Measurements from ENCODE around the gene ETV7. TPM values are rescaled to one million over a fixed set of nuclear protein-coding genes. Genes with fewer than 3 reads are reported as not detected.
"Not testable (repeated sequence)": the region's sequence is repeated elsewhere in the genome, so short reads cannot be mapped to it uniquely, and the experiment has no call there.

Gene ETV7
- total RNA-seq, 2 experiments from 2014 or later: 0.36 to 0.38 TPM

DNA sequence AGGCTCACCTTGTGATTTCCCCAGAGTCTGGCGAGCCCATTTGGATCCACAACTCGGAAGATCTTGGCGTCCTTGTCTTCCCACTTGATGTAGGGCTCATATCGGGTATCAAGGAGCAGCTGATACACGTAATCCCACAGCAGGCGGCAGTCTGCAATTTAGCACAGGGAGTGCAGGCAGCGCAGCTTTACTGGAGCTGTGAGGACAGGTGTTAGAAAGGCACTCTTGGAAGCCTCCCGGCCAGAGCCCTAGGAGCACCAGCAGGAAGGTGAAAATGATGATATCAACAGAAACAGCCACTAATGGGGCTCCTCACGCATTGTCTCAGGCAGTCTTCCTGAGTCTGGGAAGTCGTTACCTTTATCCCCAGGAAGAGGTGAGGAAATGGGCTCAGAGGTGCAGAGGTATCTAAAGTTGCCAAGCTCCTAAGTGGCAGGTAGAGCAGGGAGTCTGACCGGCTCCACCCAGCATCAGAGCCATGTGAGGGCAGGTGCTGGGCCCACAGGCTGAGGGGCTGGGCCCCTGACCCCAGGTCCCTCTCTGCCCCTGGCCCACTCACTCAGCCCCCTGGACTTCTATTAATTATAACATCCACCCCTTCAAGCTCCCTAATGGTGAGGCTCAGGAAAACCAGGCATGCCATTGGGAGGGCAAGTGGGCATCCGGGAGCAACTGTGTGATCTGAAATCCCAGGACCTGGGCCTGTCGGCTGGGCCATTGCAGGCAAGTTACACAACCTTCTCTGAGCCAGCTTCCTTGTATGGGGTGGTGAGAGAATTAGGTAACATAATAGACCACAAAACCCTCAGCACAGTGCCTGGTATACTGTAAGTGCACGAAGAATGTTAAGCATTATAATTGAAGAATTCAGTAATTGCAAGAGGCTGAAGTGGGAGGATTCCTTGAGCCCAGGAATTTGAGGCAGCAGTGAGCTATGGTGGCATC is 18.3 kb downstream of the ETV7 start:
- POLR2A ChIA-PET: no interaction called here
- CTCF ChIA-PET: interaction anchor here (0.6 kb wide), 1 partner anchor 738 kb away, joined by 4 read pairs; no protein-coding TSS in a partner anchor

DNA sequence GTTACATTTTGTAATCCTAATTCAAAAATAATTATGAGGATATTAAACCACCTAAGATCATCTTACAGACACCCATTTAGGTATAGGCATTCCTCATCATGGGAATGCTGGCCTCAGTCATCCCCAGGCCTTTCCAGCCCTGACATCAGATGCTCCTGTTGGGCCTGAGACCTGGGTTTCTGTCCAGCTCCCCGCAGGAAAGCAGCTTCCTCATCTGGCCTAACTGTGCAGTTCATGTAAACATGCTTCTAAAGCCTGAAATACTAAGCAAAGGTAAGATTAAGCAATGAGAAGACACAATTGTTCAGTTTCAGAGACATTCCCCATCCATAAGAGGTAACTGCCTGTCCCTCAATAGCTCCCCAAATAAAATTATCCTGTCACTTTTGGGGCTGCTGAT is 19.0 kb downstream of the ETV7 start:
- POLR2A ChIA-PET: no interaction called here
- CTCF ChIA-PET: interaction anchor here (0.6 kb wide), 1 partner anchor 739 kb away, joined by 4 read pairs; no protein-coding TSS in a partner anchor

DNA sequence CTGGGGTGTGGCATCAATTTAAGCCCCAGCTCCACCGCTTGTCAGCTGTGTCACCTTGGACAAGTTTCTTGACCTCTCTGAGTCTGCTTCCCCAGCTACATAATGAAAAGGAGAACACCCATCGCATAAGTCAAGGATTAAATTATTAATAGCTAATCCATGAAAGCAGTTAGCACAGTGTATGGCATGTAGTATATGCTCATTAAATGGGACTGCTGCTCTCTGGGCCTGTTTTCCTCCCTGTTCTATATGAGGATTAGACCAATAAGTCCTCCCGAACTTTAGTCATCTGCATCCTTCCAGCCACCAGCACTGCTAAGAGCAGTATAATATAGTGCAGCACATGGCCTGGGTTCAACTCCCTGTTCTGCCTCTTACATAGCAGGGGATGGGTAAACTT is 19.7 kb downstream of the ETV7 start:
- POLR2A ChIA-PET: no interaction called here
- CTCF ChIA-PET: no interaction called here

DNA sequence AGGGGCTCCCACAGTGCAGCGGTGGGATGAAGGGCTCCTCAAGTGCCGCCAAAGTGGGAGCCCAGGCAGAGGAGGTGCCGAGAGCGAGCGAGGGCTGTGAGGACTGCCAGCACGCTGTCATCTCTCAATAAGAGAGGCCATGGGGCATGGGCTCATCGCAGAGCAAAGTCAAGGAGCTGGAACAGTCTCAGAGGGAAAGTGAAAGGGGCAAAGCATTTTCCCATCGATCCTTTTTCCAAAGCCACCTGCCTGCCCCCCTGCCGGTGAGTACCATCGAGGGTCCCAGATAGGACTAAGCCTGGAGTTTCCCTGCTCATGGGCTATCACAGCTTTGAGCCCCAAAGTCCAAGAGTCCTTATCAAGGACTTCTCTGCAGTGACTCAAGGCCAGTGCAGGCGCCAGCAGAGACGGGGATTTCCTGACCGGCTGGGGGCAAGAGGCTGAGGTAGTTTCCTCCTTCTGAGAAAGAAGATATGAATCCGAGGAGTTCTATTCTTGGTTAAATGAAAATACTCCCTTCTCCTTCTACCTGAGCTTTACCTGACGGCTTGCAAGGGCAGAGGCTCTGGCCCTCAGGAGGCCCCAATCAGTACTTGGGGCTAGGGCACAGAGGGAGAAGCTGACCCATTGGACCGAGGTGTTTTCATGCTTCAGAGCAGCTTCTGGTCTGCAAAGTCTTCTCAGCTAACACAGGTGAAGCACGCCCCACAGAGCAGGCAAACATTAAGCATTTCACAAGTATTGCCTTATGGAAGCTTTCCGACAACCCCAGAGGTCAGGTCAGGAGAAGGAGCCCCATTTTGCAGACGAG is 22.6 kb downstream of the ETV7 start:
- ChIA-PET POLR2A (interaction anchor here (0.8 kb wide), 1 partner anchor 24 kb away, joined by 3 read pairs; no protein-coding TSS in a partner anchor), CTCF (no interaction called here)

DNA sequence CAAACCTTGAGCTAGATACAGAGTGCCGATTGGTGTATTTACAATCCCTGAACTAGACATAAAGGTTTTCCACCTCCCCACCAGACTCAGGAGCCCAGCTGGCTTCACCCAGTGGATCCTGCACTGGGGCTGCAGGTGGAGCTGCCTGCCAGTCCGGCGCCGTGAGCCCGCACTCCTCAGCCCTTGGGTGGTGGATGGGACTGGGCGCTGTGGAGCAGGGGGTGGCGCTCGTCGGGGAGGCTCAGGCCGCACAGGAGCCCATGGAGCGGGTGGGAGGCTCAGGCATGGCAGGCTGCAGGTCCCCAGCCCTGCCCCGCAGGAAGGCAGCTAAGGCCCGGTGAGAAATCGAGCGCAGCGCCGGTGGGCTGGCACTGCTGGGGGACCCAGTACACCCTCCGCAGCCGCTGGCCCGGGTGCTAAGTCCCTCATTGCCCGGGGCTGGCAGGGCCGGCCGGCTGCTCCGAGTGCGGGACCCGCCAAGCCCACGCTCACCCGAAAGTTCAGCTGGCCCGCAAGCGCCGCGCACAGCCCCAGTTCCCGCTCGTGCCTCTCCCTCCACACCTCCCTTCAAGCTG is 23.3 kb downstream of the ETV7 start:
- ChIA-PET POLR2A (interaction anchor here (0.8 kb wide), 1 partner anchor 23 kb away, joined by 3 read pairs; no protein-coding TSS in a partner anchor), CTCF (interaction anchor here (1.5 to 1.9 kb wide), 2 partner anchors 24 to 63 kb away, joined by 7 to 9 read pairs; no protein-coding TSS in a partner anchor)

DNA sequence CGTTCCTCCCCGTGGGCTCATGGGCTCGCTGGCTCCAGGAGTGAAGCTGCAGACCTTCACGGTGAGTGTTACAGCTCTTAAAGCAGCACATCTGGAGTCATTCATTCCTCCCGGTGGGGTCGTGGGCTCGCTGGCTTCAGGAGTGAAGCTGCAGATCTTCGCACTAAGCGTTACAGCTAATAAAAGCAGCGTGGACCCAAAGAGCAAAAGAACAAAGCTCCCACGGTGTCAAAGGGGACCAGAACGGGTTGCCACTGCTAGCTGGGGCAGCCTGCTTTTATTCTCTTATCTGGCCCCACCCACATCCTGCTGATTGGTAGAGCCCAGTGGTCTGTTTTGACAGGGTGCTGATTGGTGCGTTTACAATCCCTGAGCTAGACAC is 24.1 kb downstream of the ETV7 start:
- CTCF ChIA-PET: interaction anchor here (0.9 to 1.9 kb wide), 4 partner anchors 23 to 260 kb away, joined by 3 to 9 read pairs (median 6); no protein-coding TSS in a partner anchor
- POLR2A ChIA-PET: not testable (repeated sequence)

GRCh38 chr6:36362551-36363370 is 24.7 kb downstream of the ETV7 start:
- CTCF ChIA-PET: interaction anchor here (0.9 to 1.9 kb wide), 4 partner anchors 22 to 261 kb away, joined by 3 to 9 read pairs (median 6); no protein-coding TSS in a partner anchor
- POLR2A ChIA-PET: no interaction called here

DNA sequence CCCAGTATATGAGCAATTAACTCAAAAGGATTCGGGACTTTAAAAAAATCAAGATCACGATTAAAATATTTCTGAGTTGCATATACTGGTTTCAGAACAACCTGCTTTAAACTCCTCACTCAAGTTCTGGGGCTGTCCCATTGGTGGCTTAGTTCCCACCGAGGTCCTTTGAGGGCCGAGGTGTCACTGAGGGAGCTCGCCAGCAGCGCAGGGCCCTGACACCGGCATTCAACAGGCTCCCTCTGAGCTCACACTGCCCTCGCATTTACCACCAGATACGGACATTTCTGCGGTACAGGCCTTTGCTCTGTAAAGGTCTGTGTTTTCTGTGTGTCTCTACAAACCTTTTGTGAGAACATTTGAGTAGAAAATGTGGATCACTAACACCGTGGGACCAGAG is 26.4 kb downstream of the ETV7 start:
- CTCF ChIA-PET: interaction anchor here (0.8 to 2.0 kb wide), 3 partner anchors 20 to 324 kb away, joined by 3 to 12 read pairs (median 7); no protein-coding TSS in a partner anchor
- POLR2A ChIA-PET: no interaction called here

GRCh38 chr6:36360241-36361054 is 27.0 kb downstream of the ETV7 start:
- CTCF ChIA-PET: interaction anchor here (0.6 to 2.3 kb wide), 6 partner anchors 19 to 837 kb away, joined by 3 to 12 read pairs (median 7); no protein-coding TSS in a partner anchor
- POLR2A ChIA-PET: no interaction called here

- CTCF ChIA-PET: interaction anchor here (0.6 to 2.3 kb wide), 6 partner anchors 17 to 331 kb away, joined by 3 to 14 read pairs (median 4); partner anchors contain the start of gene MAPK14
- POLR2A ChIA-PET: no interaction called here
Measured at GRCh38 chr6:36358226-36358915, 29.1 kb downstream of the ETV7 start.

GRCh38 chr6:36357872-36358225 is 29.6 kb downstream of the ETV7 start:
- ChIA-PET POLR2A (no interaction called here), CTCF (interaction anchor here (0.6 to 2.1 kb wide), 4 partner anchors 17 to 330 kb away, joined by 3 to 14 read pairs (median 4); partner anchors contain the start of gene MAPK14)

DNA sequence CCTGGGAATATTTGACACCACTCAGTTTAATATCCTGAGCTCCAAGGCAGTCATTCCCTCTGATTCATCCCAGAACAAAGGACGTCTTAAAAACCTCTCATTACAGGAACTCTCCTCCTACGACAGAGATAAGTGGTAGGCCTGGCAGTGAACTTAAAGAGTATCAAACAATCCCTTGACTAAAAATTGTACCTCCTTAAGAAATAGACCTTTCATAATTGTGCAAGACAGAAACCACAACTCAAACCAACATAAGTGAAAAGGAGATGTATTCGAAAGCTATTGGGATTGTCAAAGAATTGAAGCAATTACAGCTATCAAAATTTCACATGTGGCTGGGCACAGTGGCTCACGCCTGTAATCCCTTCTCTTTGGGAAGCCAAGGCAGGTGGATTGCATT is 31.6 kb downstream of the ETV7 start:
- POLR2A ChIA-PET: no interaction called here
- CTCF ChIA-PET: interaction anchor here (0.7 to 1.9 kb wide), 3 partner anchors 15 to 356 kb away, joined by 3 to 11 read pairs (median 3); no protein-coding TSS in a partner anchor

GRCh38 chr6:36353411-36353915 is 34.0 kb downstream of the ETV7 start:
- POLR2A ChIA-PET: no interaction called here
- CTCF ChIA-PET: interaction anchor here (0.9 to 1.2 kb wide), 2 partner anchors 12 to 51 kb away, joined by 3 to 4 read pairs; no protein-coding TSS in a partner anchor

GRCh38 chr6:36352477-36353157 is 34.9 kb downstream of the ETV7 start:
- ChIA-PET CTCF (interaction anchor here (0.9 to 1.2 kb wide), 2 partner anchors 11 to 50 kb away, joined by 3 to 4 read pairs; no protein-coding TSS in a partner anchor), POLR2A (no interaction called here)

GRCh38 chr6:36350681-36351571 is 36.5 kb downstream of the ETV7 start:
- POLR2A ChIA-PET: no interaction called here
- CTCF ChIA-PET: interaction anchor here (1.8 kb wide), 1 partner anchor 10 kb away, joined by 11 read pairs; no protein-coding TSS in a partner anchor
